Esophagus muscularis mucosa (tissue), 4 donors: ENCODE results near the gene ARHGAP11B. TPM values are rescaled to one million over a fixed set of nuclear protein-coding genes. Genes with fewer than 3 reads are reported as not detected.
"Not testable (repeated sequence)": the region's sequence is repeated elsewhere in the genome, so short reads cannot be mapped to it uniquely, and the experiment has no call there.

Experiments
- DNase-seq: peaks from one replicate; pipeline ENCODE4 v3.0.0-alpha.2; 2017; ENCODE audit errors: extremely low spot score
- H3K27ac ChIP-seq, 4 donors: fragments of 200-600 bp; sonication (generic); replicated peaks in 1 of 4; 1 replicate in 3 of 4; 2 replicates in 1 of 4; pipeline ENCODE4 v1.5.1; 2016 to 2019; ENCODE audit warnings: mild to moderate bottlenecking in 1 of 4
- H3K27me3 ChIP-seq, 4 donors: fragments of 200-600 bp; sonication (generic); one replicate each; pipeline versions ENCODE4 v1.5.1 to v1.6.0; 2016 to 2019
- H3K36me3 ChIP-seq, 4 donors: fragments of 200-600 bp; sonication (generic); one replicate each; pipeline ENCODE4 v1.5.1; 2016 to 2019
- H3K4me1 ChIP-seq, 4 donors: fragments of 200-600 bp; sonication (generic); one replicate each; pipeline ENCODE4 v1.5.1; 2016 to 2019
- H3K4me3 ChIP-seq, 4 donors: fragments of 200-600 bp; sonication (generic); 1 replicate in 2 of 4; 2 replicates in 2 of 4; pipeline ENCODE4 v1.5.1; 2016 to 2019; ENCODE audit warnings: mild to moderate bottlenecking in 4 of 4, moderate library complexity in 1 of 4
- H3K9me3 ChIP-seq, 4 donors: fragments of 200-600 bp; sonication (generic); 1 replicate in 3 of 4; 2 replicates in 1 of 4; pipeline ENCODE4 v1.5.1; 2016 to 2019
- EP300 ChIP-seq: sonication (generic); formaldehyde crosslinking; IDR thresholded peaks from one replicate; pipeline ENCODE4 v1.6.1; 2017; ENCODE audit warnings: antibody characterized with exemption
- POLR2A ChIP-seq: fragments of 450-650 bp; IDR thresholded peaks from one replicate; pipeline ENCODE4 v1.6.1; 2017; ENCODE audit warnings: antibody characterized with exemption, moderate library complexity, mild to moderate bottlenecking, low read depth
- WGBS: methylation state at CpG from one replicate; pipeline ENCODE4 v1.1.5; 2018; 5-methylcytosine and 5-hydroxymethylcytosine counted together
- intact Hi-C: fragments of 100-400 bp; cut with DNase I; formaldehyde crosslinking; loops from one replicate; pipeline ENCODE4 v1.15.1; 2023
- small RNA-seq, 3 donors: library from RNA; depleted of rRNA; stranded (forward); fragments of <200 nt; gene quantifications; one replicate each; pipeline ENCODE3, GENCODE V24; 2016
- total RNA-seq, 4 donors: library from RNA; depleted of rRNA; stranded (reverse); fragments of >200 nt; gene quantifications; one replicate each; pipeline versions ENCODE4 v1.1.0 to v1.2.1, GENCODE V29; 2016

The ARHGAP11B gene

DNA sequence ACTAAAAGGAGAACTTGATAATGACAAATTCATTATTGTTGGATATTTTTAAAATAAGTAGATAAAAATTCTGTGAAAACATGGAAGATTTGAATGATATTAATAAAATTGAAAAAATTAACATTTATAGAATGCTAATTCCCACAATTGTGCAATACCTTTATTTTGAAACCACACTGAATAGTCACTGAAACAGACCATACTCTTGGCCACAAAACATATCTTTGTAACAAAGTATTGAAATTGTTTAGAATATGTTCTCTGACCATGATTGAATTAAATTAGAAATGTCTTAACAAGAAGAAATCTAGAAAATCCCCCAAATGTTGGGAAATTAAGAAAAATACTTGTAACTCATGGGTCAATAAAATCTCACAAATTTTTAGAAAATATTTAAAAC lies 49.2 kb downstream of the ARHGAP11B start:
- DNase-seq = no peak
- Histone ChIP-seq H3K4me3 (no peak overlapping the region), H3K36me3 (no peaks in the 10 kb centered on the region), H3K9me3 (no peaks in the 10 kb centered on the region), H3K4me1 (no peaks in the 10 kb centered on the region), H3K27me3 (no peaks in the 10 kb centered on the region), H3K27ac (no peak overlapping the region)
- intact Hi-C loops = no loop called here
- no peak for TF ChIP-seq POLR2A
- no peak for TF ChIP-seq EP300

DNA sequence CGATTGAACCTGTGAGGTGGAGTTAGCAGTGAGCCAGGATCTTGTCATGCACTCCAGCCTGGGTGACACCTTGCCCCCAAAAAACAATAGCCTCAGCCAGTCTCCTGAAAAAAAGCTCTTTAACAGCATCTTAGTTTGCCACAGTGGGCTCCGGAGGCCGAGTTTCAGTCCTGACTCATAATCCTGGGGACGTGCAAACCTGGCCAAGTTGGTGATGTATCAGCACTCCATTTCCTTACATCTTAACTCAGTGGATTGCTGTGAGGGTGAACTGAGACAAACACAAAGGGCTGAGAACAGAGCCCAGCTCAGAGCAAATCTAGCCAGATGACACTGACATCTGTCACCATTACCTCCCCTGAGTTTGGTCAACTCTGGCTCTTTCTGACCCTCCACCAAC lies 50.0 kb downstream of the ARHGAP11B start:
- WGBS = 95% methylated on average over 4 of the region's 4 CpGs
- DNase-seq, H3K4me1 ChIP-seq, H3K9me3 ChIP-seq, intact Hi-C loops, H3K27me3 ChIP-seq, H3K4me3 ChIP-seq, H3K36me3 ChIP-seq, H3K27ac ChIP-seq: not testable (repeated sequence)

DNA sequence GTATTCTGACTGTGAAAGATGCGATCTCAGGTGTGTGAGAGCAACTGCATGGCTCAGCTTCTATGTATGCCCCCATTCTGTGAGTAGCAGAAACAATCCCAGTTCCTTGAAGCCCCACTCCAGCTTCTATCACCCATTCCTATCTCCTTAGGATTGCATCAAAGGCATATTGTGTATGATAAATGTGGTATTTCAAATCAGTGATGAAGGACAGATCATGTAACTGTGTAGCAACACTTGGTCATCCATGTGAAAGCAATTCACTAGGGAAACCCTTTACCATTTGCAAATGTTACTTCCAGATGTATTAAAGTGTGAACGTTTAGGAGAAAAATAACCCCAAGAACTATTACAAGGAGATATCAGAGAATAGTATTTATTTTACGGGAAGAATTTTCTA lies 55.1 kb downstream of the ARHGAP11B start:
- H3K9me3 ChIP-seq, H3K4me1 ChIP-seq, H3K27me3 ChIP-seq, H3K36me3 ChIP-seq, intact Hi-C loops, H3K27ac ChIP-seq, DNase-seq, H3K4me3 ChIP-seq: not testable (repeated sequence)
- 90% methylated on average over 2 of the region's 3 CpGs for WGBS

DNA sequence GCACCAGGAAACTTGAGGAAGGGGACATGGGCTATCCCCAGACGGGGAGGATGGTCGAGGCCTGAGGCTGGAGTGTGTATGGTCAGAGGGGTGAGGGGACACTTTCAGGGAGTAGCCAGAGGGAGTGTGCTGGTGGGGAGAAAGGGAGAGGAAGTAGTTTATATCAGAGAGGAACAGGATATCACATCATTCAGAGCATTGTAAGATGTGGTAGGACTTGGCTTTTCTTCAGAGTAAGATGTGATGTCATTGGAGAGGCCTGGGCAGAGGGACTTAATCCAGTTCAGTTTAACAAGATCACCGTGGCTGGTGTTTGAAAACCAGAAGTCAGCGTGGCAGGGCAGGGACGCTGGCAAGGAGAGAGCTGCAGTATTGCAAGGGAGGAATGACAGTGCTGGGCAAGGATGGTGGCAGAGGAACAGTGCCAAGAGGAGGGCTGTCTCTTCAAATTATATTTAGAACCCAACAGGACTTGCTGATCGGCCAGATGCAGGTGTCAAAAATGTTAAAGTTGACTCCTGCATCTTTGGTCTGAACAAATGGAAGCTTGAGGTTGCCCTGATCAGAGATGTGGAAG lies 59.9 kb downstream of the ARHGAP11B start:
- H3K9me3 ChIP-seq, H3K4me1 ChIP-seq, H3K36me3 ChIP-seq, H3K27me3 ChIP-seq, H3K27ac ChIP-seq, intact Hi-C loops, DNase-seq, H3K4me3 ChIP-seq: not testable (repeated sequence)
- 61% methylated on average over 6 of the region's 6 CpGs for WGBS

DNA sequence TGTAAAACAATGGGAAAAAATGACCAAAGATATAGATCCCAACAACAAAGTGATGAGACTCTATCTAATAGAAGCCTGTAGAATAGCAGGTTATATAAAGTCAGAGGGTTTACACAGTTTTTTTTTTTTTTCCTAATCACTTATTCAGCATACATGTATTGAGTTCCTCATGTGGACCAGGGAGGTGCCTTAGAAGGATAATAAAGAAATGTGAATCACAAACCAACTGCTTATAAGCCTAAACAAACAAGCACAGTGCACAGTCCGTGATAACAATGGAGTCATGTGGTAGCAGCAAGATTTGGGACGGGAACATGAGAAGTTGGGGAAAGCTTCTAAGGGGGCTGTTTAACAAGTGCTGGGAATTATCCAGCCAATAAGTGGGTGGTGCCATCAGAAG lies 60.7 kb downstream of the ARHGAP11B start:
- H3K4me3 ChIP-seq, H3K27ac ChIP-seq, H3K36me3 ChIP-seq, H3K9me3 ChIP-seq, intact Hi-C loops, H3K27me3 ChIP-seq, DNase-seq, H3K4me1 ChIP-seq: not testable (repeated sequence)
- WGBS = 80% methylated on average over 2 of the region's 2 CpGs

Small RNAs within 50 kb of the gene (small RNA-seq; reads per million reads assigned to genes)
- gene RF00019 (0 reads per million in 3 donors), gene RF00096 (0 reads per million in 3 donors), gene RN7SL628P (0 reads per million in 3 donors)

Other genes starting within 250 kb of the ARHGAP11B start
- gene CHRFAM7A, start 232.6 kb upstream of the ARHGAP11B start, total RNA-seq = under 1 TPM; 0.17 to 0.83 (median 0.64) TPM
- 1 to 10 TPM; 2.2 to 2.9 (median 2.7) TPM for gene GOLGA8R, start 211.9 kb upstream of the ARHGAP11B start, total RNA-seq
- gene GOLGA8Q, start 74.1 kb upstream of the ARHGAP11B start, total RNA-seq = 1 to 10 TPM in 3 of 4 donors, under 1 TPM in 1; 0.98 to 2.1 (median 1.6) TPM
- 1 to 10 TPM in 1 of 4 donors, under 1 TPM in 3; 0.33 to 1.1 (median 0.61) TPM for gene GOLGA8H, start 22.1 kb upstream of the ARHGAP11B start, total RNA-seq